DOHH2 (cell line): ENCODE measurements around the gene MSMP.

Source experiments
- EZH2phosphoT487 ChIP-seq: fragments of 200-600 bp; sonication (generic); IDR thresholded peaks from 2 replicates; pipeline ENCODE4 v1.6.1; 2017; ENCODE audit warnings: borderline replicate concordance, mild to moderate bottlenecking, antibody characterized with exemption, low read length, moderate library complexity, mixed read lengths
- TF ChIP-seq, protein P1 (sequence below): fragments of 200-600 bp; sonication (generic); IDR thresholded peaks from one replicate; pipeline ENCODE4 v1.5.1; 2014; ENCODE audit warnings: antibody characterized with exemption, mild to moderate bottlenecking, low read depth, low read length; ENCODE audit not compliant: poor library complexity, severe bottlenecking

DNA sequence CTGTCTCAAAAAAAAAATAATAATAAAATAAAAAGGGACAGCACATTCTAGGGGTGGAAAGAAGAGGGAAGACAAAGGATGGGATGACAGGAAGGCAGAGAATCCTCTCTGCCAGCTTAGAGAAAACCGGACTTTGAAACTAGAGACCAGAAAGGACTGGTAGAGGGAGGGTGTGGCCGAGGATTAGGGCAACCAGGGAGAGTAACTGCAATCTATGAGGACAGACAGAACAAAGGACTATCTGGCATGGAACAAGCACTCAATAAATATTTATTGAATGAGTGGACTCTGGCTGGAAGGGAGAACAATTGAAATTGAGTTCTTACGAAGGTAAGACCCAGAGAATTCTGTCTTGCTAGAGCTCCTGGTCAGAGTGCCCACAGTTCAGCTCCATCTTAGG lies 7.5 kb downstream of the MSMP start:
- TF ChIP-seq, protein P1, sequence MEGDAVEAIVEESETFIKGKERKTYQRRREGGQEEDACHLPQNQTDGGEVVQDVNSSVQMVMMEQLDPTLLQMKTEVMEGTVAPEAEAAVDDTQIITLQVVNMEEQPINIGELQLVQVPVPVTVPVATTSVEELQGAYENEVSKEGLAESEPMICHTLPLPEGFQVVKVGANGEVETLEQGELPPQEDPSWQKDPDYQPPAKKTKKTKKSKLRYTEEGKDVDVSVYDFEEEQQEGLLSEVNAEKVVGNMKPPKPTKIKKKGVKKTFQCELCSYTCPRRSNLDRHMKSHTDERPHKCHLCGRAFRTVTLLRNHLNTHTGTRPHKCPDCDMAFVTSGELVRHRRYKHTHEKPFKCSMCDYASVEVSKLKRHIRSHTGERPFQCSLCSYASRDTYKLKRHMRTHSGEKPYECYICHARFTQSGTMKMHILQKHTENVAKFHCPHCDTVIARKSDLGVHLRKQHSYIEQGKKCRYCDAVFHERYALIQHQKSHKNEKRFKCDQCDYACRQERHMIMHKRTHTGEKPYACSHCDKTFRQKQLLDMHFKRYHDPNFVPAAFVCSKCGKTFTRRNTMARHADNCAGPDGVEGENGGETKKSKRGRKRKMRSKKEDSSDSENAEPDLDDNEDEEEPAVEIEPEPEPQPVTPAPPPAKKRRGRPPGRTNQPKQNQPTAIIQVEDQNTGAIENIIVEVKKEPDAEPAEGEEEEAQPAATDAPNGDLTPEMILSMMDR = no peak
- no peak for TF ChIP-seq EZH2phosphoT487
